ENCODE results near the gene SH2D2A. TPM values are rescaled to one million over a fixed set of nuclear protein-coding genes. Genes with fewer than 3 reads are reported as not detected.
A peak's percentile ranks its signal among the peaks of the same experiment; 100 is the strongest.

The SH2D2A gene
- polyA plus RNA-seq, 1 donor, result 5.3 TPM

DNA sequence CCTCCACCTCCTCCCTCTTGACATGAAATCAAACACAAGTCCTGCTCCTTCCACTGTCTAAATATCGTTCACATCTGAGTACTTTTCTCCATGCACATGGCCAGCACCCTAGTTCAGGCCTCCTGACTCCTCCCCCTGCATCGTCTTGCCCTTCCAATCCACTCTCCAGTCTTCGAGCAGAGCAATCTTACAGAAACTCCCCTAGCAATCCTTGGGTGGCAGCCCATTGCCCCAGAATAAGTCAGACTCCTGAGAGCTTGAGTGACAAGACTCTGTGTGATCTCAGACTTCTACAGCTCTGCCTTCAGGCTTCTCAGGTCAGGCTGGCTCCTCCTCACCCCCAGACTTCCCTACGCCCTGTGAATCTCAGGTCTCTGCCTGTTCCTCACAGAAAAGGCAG, 5.5 kb downstream of the SH2D2A start:
- DNase-seq, result no peak
- H3K4me3 ChIP-seq (ENCODE audit: low read length), result no peak overlapping the region
- H3K36me3 ChIP-seq (ENCODE audit: control insufficient read depth, insufficient read depth, low read length), result no peaks in the 10 kb centered on the region
- H3K4me1 ChIP-seq (ENCODE audit: control insufficient read depth, insufficient read depth, low read length), result peaks cover 14% of the 10 kb centered on the region
- peaks cover 3% of the 10 kb centered on the region for H3K9me3 ChIP-seq (ENCODE audit: control insufficient read depth, low read depth, low read length)
- H3K27me3 ChIP-seq (ENCODE audit: control insufficient read depth, insufficient read depth, low read length), result peaks cover 14% of the 10 kb centered on the region
- no peak overlapping the region for H3K27ac ChIP-seq (ENCODE audit: low read length)
- WGBS (ENCODE audit: insufficient coverage, low lambda C conversion rate), result no CpG with 5 or more reads among the region's 4 CpGs

- WGBS (ENCODE audit: insufficient coverage, low lambda C conversion rate), result no CpG with 5 or more reads among the region's 7 CpGs
- no peak for DNase-seq
- H3K4me1 ChIP-seq (ENCODE audit: control insufficient read depth, insufficient read depth, low read length), result peaks cover 15% of the 10 kb centered on the region
These were observed 6.8 kb downstream of the SH2D2A start for GRCh38 chr1:156809711-156810366.

GRCh38 chr1:156809281-156809680, 7.4 kb downstream of the SH2D2A start:
- H3K9me3 ChIP-seq (ENCODE audit: control insufficient read depth, low read depth, low read length), result peaks cover 3% of the 10 kb centered on the region
- peaks cover 14% of the 10 kb centered on the region for H3K4me1 ChIP-seq (ENCODE audit: control insufficient read depth, insufficient read depth, low read length)
- H3K27ac ChIP-seq (ENCODE audit: low read length), result no peak overlapping the region
- DNase-seq, result no peak
- WGBS (ENCODE audit: insufficient coverage, low lambda C conversion rate), result no CpG with 5 or more reads among the region's 10 CpGs
- no peaks in the 10 kb centered on the region for H3K36me3 ChIP-seq (ENCODE audit: control insufficient read depth, insufficient read depth, low read length)
- peaks cover 6% of the 10 kb centered on the region for H3K27me3 ChIP-seq (ENCODE audit: control insufficient read depth, insufficient read depth, low read length)
- no peak overlapping the region for H3K4me3 ChIP-seq (ENCODE audit: low read length)

More at GRCh38 chr1:156809711-156810366, 6.8 kb downstream of the SH2D2A start:
- Histone ChIP-seq H3K9me3 (ENCODE audit: control insufficient read depth, low read depth, low read length) (peaks cover 3% of the 10 kb centered on the region), H3K4me3 (ENCODE audit: low read length) (no peak overlapping the region), H3K27me3 (ENCODE audit: control insufficient read depth, insufficient read depth, low read length) (peaks cover 10% of the 10 kb centered on the region), H3K36me3 (ENCODE audit: control insufficient read depth, insufficient read depth, low read length) (no peaks in the 10 kb centered on the region), H3K27ac (ENCODE audit: low read length) (no peak overlapping the region)

- peaks cover 4% of the 10 kb centered on the region for H3K27me3 ChIP-seq (ENCODE audit: control insufficient read depth, insufficient read depth, low read length)
- DNase-seq, result no peak
- no peak overlapping the region for H3K27ac ChIP-seq (ENCODE audit: low read length)
- H3K4me3 ChIP-seq (ENCODE audit: low read length), result no peak overlapping the region
- H3K4me1 ChIP-seq (ENCODE audit: control insufficient read depth, insufficient read depth, low read length), result peaks cover 9% of the 10 kb centered on the region
- no peaks in the 10 kb centered on the region for H3K9me3 ChIP-seq (ENCODE audit: control insufficient read depth, low read depth, low read length)
- H3K36me3 ChIP-seq (ENCODE audit: control insufficient read depth, insufficient read depth, low read length), result no peaks in the 10 kb centered on the region
- WGBS (ENCODE audit: insufficient coverage, low lambda C conversion rate), result 76% methylated on average over 3 of the region's 16 CpGs
These were observed 8.2 kb downstream of the SH2D2A start for GRCh38 chr1:156808186-156809030.

GRCh38 chr1:156807627-156808026, 9.0 kb downstream of the SH2D2A start:
- H3K27ac ChIP-seq (ENCODE audit: low read length), result no peak overlapping the region
- H3K4me3 ChIP-seq (ENCODE audit: low read length), result no peak overlapping the region
- H3K36me3 ChIP-seq (ENCODE audit: control insufficient read depth, insufficient read depth, low read length), result no peaks in the 10 kb centered on the region
- H3K27me3 ChIP-seq (ENCODE audit: control insufficient read depth, insufficient read depth, low read length), result no peaks in the 10 kb centered on the region
- H3K9me3 ChIP-seq (ENCODE audit: control insufficient read depth, low read depth, low read length), result no peaks in the 10 kb centered on the region
- WGBS (ENCODE audit: insufficient coverage, low lambda C conversion rate), result no CpG with 5 or more reads among the region's 2 CpGs
- H3K4me1 ChIP-seq (ENCODE audit: control insufficient read depth, insufficient read depth, low read length), result peaks cover 4% of the 10 kb centered on the region
- no peak for DNase-seq

DNA sequence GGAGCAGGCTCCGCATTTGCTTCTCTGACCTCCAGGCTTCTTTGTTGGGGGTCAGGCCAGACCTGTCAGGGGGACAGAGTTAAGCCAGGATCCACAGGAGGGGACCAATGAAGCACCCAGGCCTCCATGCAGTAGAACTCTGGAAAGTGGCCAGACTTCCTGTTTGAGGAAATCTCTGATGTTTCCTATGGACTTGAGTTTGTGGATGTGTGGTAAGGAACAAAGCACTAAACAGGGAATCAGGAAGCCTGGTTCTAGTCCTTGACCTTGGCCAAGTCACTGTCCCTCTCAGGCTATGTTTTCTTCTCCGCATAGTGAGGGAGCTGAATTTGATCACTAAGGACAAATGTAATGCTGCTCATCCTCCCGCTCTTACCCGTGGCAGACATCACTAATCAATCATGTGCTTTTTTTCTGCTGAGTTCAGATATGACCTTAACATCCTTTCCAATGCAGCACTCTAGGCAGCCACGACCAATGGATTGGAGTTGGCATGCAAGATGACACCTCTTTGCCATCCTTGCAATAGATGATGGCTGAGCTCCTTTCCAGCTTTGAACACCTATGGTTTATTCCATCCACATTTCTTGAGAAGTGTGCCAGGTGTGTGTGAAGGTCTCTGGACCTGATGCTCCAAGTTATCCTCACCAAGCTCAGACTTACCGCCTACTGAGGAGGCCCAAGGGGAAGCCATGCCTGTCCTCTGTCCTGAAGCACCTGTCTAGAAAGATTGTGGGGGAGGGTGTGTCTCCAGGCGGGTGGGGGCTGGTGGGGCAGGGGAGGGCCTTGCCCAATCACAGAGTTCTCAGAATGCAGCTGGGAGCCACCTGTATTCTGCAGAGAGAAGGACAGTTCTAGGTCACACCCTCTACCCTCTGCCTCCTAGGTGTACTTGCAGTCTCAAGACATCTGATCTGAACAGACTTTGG, 9.9 kb downstream of the SH2D2A start:
- WGBS (ENCODE audit: insufficient coverage, low lambda C conversion rate), result no CpG with 5 or more reads among the region's 7 CpGs
- Histone ChIP-seq H3K27me3 (ENCODE audit: control insufficient read depth, insufficient read depth, low read length) (no peaks in the 10 kb centered on the region), H3K4me1 (ENCODE audit: control insufficient read depth, insufficient read depth, low read length) (peaks cover 6% of the 10 kb centered on the region), H3K4me3 (ENCODE audit: low read length) (no peak overlapping the region), H3K9me3 (ENCODE audit: control insufficient read depth, low read depth, low read length) (no peaks in the 10 kb centered on the region), H3K36me3 (ENCODE audit: control insufficient read depth, insufficient read depth, low read length) (peaks cover 6% of the 10 kb centered on the region), H3K27ac (ENCODE audit: low read length) (no peak overlapping the region)
- DNase-seq, result no peak

- Histone ChIP-seq H3K27ac (ENCODE audit: low read length) (no peak overlapping the region), H3K36me3 (ENCODE audit: control insufficient read depth, insufficient read depth, low read length) (peaks cover 14% of the 10 kb centered on the region), H3K4me3 (ENCODE audit: low read length) (no peak overlapping the region), H3K27me3 (ENCODE audit: control insufficient read depth, insufficient read depth, low read length) (no peaks in the 10 kb centered on the region), H3K9me3 (ENCODE audit: control insufficient read depth, low read depth, low read length) (no peaks in the 10 kb centered on the region), H3K4me1 (ENCODE audit: control insufficient read depth, insufficient read depth, low read length) (peaks cover 6% of the 10 kb centered on the region)
- DNase-seq, result peak in 1 of 2 donors; percentile 27
- no CpG with 5 or more reads among the region's 3 CpGs for WGBS (ENCODE audit: insufficient coverage, low lambda C conversion rate)
These were observed 10.7 kb downstream of the SH2D2A start for GRCh38 chr1:156805766-156806511.

- H3K9me3 ChIP-seq (ENCODE audit: control insufficient read depth, low read depth, low read length), result no peaks in the 10 kb centered on the region
- H3K4me3 ChIP-seq (ENCODE audit: low read length), result no peak overlapping the region
- H3K4me1 ChIP-seq (ENCODE audit: control insufficient read depth, insufficient read depth, low read length), result peaks cover 6% of the 10 kb centered on the region
- peak in 1 of 2 donors; percentile 30 for DNase-seq
- WGBS (ENCODE audit: insufficient coverage, low lambda C conversion rate), result no CpG with 5 or more reads among the region's 6 CpGs
- H3K27ac ChIP-seq (ENCODE audit: low read length), result no peak overlapping the region
- no peaks in the 10 kb centered on the region for H3K27me3 ChIP-seq (ENCODE audit: control insufficient read depth, insufficient read depth, low read length)
- H3K36me3 ChIP-seq (ENCODE audit: control insufficient read depth, insufficient read depth, low read length), result peaks cover 25% of the 10 kb centered on the region
These were observed 11.9 kb downstream of the SH2D2A start for GRCh38 chr1:156804572-156805243.

DNA sequence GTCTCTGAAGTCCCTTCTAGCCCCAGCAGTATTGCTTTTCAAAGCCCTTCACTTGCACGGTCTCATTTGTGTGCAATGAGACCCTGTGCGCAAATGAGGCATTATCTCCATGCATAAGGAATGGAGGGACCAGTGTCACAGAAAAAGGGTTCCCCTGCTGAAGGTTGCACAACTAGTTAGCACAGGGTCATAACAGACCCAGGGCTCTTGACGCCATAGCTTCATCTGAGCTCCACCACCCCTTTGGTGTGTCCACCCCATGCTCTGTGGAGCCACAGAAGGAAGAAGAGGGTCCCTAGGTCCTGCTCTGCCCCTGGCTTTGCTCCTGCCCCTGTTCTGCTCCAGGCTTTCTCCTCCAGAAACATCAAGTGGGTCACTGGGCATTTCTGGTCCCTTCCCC, 12.6 kb downstream of the SH2D2A start:
- peaks cover 30% of the 10 kb centered on the region for H3K36me3 ChIP-seq (ENCODE audit: control insufficient read depth, insufficient read depth, low read length)
- H3K4me3 ChIP-seq (ENCODE audit: low read length), result no peak overlapping the region
- peaks cover 6% of the 10 kb centered on the region for H3K4me1 ChIP-seq (ENCODE audit: control insufficient read depth, insufficient read depth, low read length)
- no peaks in the 10 kb centered on the region for H3K9me3 ChIP-seq (ENCODE audit: control insufficient read depth, low read depth, low read length)
- no peaks in the 10 kb centered on the region for H3K27me3 ChIP-seq (ENCODE audit: control insufficient read depth, insufficient read depth, low read length)
- DNase-seq, result no peak
- no peak overlapping the region for H3K27ac ChIP-seq (ENCODE audit: low read length)
- WGBS (ENCODE audit: insufficient coverage, low lambda C conversion rate), result no CpG with 5 or more reads among the region's 3 CpGs

Measured in large intestine (tissue), 3 donors.